Vagina (tissue), 2 donors: ENCODE results near the gene WASL. TPM values are rescaled to one million over a fixed set of nuclear protein-coding genes. Genes with fewer than 3 reads are reported as not detected.

Source experiments
- DNase-seq, 2 donors: peaks; one replicate each; pipeline ENCODE4 v3.0.0-alpha.2; 2017; ENCODE audit errors: extremely low spot score in 2 of 2
- H3K27ac ChIP-seq: fragments of 200-600 bp; sonication (generic); one replicate; pipeline ENCODE4 v1.5.1; 2019
- H3K27me3 ChIP-seq: fragments of 200-600 bp; sonication (generic); one replicate; pipeline ENCODE4 v1.5.1; 2019
- H3K36me3 ChIP-seq, 2 donors: fragments of 200-600 bp; sonication (generic); one replicate each; pipeline ENCODE4 v1.5.1; 2017 to 2019
- H3K4me1 ChIP-seq: fragments of 200-600 bp; sonication (generic); one replicate; pipeline ENCODE4 v1.5.1; 2019
- H3K4me3 ChIP-seq, 2 donors: fragments of 200-600 bp; sonication (generic); 1 replicate in 1 of 2; 2 replicates in 1 of 2; pipeline ENCODE4 v1.5.1; 2016 to 2019
- H3K9me3 ChIP-seq: fragments of 200-600 bp; sonication (generic); one replicate; pipeline ENCODE4 v1.5.1; 2019
- CTCF ChIP-seq, 3 experiments: fragments of 450-650 bp in 2 of 3; fragments of 200-600 bp in 1 of 3; sonication (generic) in 1 of 3; IDR thresholded peaks; one replicate each; pipeline ENCODE4 v1.5.1; 2017 to 2019; ENCODE audit warnings: antibody characterized with exemption in 3 of 3, mild to moderate bottlenecking in 2 of 3, moderate library complexity in 2 of 3
- POLR2A ChIP-seq, 2 donors: fragments of 450-650 bp; IDR thresholded peaks; one replicate each; pipeline ENCODE4 v1.6.1; 2017; ENCODE audit warnings: antibody characterized with exemption in 2 of 2, mild to moderate bottlenecking in 2 of 2, moderate library complexity in 2 of 2
- POLR2AphosphoS5 ChIP-seq, 2 donors: sonication (generic); formaldehyde crosslinking; IDR thresholded peaks; one replicate each; pipeline ENCODE4 v1.9.0; 2017; ENCODE audit warnings: antibody characterized with exemption in 2 of 2, mild to moderate bottlenecking in 2 of 2, low read depth in 1 of 2; ENCODE audit not compliant: insufficient read depth in 1 of 2
- intact Hi-C: fragments of 100-400 bp; cut with DNase I; formaldehyde crosslinking; loops from one replicate; pipeline ENCODE4 v1.15.1; 2023
- total RNA-seq: library from RNA; depleted of rRNA; stranded (reverse); fragments of >200 nt; gene quantifications from one replicate; pipeline ENCODE4 v1.2.3, GENCODE V29; 2016

Gene WASL
- total RNA-seq, 1 donor from 2014 or later: 24.8 TPM

- Histone ChIP-seq H3K36me3 (peaks cover 0 to 22% of the 10 kb centered on the region in 2 donors), H3K27ac (no peak overlapping the region), H3K9me3 (no peaks in the 10 kb centered on the region), H3K4me1 (no peaks in the 10 kb centered on the region), H3K4me3 (no peak overlapping the region), H3K27me3 (no peaks in the 10 kb centered on the region)
- no peak for DNase-seq
- intact Hi-C loops: no loop called here
- TF ChIP-seq POLR2AphosphoS5 (IDR thresholded peaks at IDR 0.05; ENCODE audit: insufficient read depth in 1 of 2, low read depth in 1 of 2) (no peak), POLR2A (IDR thresholded peaks at IDR 0.05) (no peak), CTCF (IDR thresholded peaks at IDR 0.05) (no peak)
Measured at GRCh38 chr7:123687161-123687560, 61.6 kb downstream of the WASL start.

GRCh38 chr7:123682690-123683089, 66.1 kb downstream of the WASL start:
- no peak overlapping the region for H3K27ac ChIP-seq
- H3K4me3 ChIP-seq: no peak overlapping the region
- no peaks in the 10 kb centered on the region for H3K27me3 ChIP-seq
- H3K4me1 ChIP-seq: no peaks in the 10 kb centered on the region
- no peak for DNase-seq
- intact Hi-C loops: no loop called here
- no peak for TF ChIP-seq POLR2AphosphoS5 (IDR thresholded peaks at IDR 0.05; ENCODE audit: insufficient read depth in 1 of 2, low read depth in 1 of 2)
- TF ChIP-seq CTCF (IDR thresholded peaks at IDR 0.05): peak in 2 of 3 experiments; percentile 37 to 39
- no peak for TF ChIP-seq POLR2A (IDR thresholded peaks at IDR 0.05)
- H3K9me3 ChIP-seq: no peaks in the 10 kb centered on the region
- peaks cover 0 to 14% of the 10 kb centered on the region in 2 donors for H3K36me3 ChIP-seq

- TF ChIP-seq POLR2AphosphoS5 (IDR thresholded peaks at IDR 0.05; ENCODE audit: insufficient read depth in 1 of 2, low read depth in 1 of 2): no peak
- TF ChIP-seq POLR2A (IDR thresholded peaks at IDR 0.05): no peak
- TF ChIP-seq CTCF (IDR thresholded peaks at IDR 0.05): no peak
- H3K4me1 ChIP-seq: no peaks in the 10 kb centered on the region
- no peaks in the 10 kb centered on the region for H3K9me3 ChIP-seq
- H3K36me3 ChIP-seq: peaks cover 0 to 13% of the 10 kb centered on the region in 2 donors
- intact Hi-C loops: no loop called here
- H3K27me3 ChIP-seq: no peaks in the 10 kb centered on the region
- DNase-seq: no peak
- no peak overlapping the region for H3K27ac ChIP-seq
- H3K4me3 ChIP-seq: no peak overlapping the region
Measured at GRCh38 chr7:123681561-123681960, 67.2 kb downstream of the WASL start.

- no peak for TF ChIP-seq POLR2AphosphoS5 (IDR thresholded peaks at IDR 0.05; ENCODE audit: insufficient read depth in 1 of 2, low read depth in 1 of 2)
- TF ChIP-seq CTCF (IDR thresholded peaks at IDR 0.05): no peak
- no peak for TF ChIP-seq POLR2A (IDR thresholded peaks at IDR 0.05)
- intact Hi-C loops: no loop called here
- Histone ChIP-seq H3K4me1 (no peaks in the 10 kb centered on the region), H3K9me3 (no peaks in the 10 kb centered on the region), H3K27me3 (no peaks in the 10 kb centered on the region), H3K4me3 (no peak overlapping the region), H3K27ac (no peak overlapping the region), H3K36me3 (peaks cover 0 to 13% of the 10 kb centered on the region in 2 donors)
- DNase-seq: no peak
Measured at GRCh38 chr7:123680580-123680979, 68.2 kb downstream of the WASL start.

- Histone ChIP-seq H3K36me3 (peaks cover 0 to 13% of the 10 kb centered on the region in 2 donors), H3K4me1 (peaks cover 1% of the 10 kb centered on the region), H3K9me3 (no peaks in the 10 kb centered on the region), H3K27me3 (no peaks in the 10 kb centered on the region), H3K4me3 (no peak overlapping the region), H3K27ac (no peak overlapping the region)
- DNase-seq: no peak
- no peak for TF ChIP-seq CTCF (IDR thresholded peaks at IDR 0.05)
- TF ChIP-seq POLR2AphosphoS5 (IDR thresholded peaks at IDR 0.05; ENCODE audit: insufficient read depth in 1 of 2, low read depth in 1 of 2): no peak
- no peak for TF ChIP-seq POLR2A (IDR thresholded peaks at IDR 0.05)
- intact Hi-C loops: no loop called here
Measured at GRCh38 chr7:123679614-123680013, 69.2 kb downstream of the WASL start.
